Endothelial cell (in vitro differentiated cells): ENCODE results near the gene KLHL17. TPM values are rescaled to one million over a fixed set of nuclear protein-coding genes. Genes with fewer than 3 reads are reported as not detected.

Experiments
- DNase-seq: peaks from one replicate; pipeline ENCODE4 v3.0.0; 2021; ENCODE audit warnings: low spot score
- H3K27ac Mint-ChIP-seq: one replicate; pipeline ENCODE4 v1.8.0; 2021; ENCODE audit warnings: mixed read lengths, inconsistent platforms; ENCODE audit not compliant: unreplicated experiment
- H3K27me3 Mint-ChIP-seq: one replicate; pipeline ENCODE4 v1.8.0; 2021; ENCODE audit warnings: mild to moderate bottlenecking, moderate library complexity, mixed read lengths, inconsistent platforms; ENCODE audit not compliant: unreplicated experiment
- H3K36me3 Mint-ChIP-seq: one replicate; pipeline ENCODE4 v1.8.0; 2021; ENCODE audit warnings: mild to moderate bottlenecking, low read depth, mixed read lengths, inconsistent platforms; ENCODE audit not compliant: unreplicated experiment
- H3K4me1 Mint-ChIP-seq: one replicate; pipeline ENCODE4 v1.8.0; 2021; ENCODE audit warnings: mild to moderate bottlenecking, mixed read lengths, inconsistent platforms; ENCODE audit not compliant: unreplicated experiment
- H3K4me3 Mint-ChIP-seq: one replicate; pipeline ENCODE4 v1.8.0; 2021; ENCODE audit warnings: mild to moderate bottlenecking, mixed read lengths, inconsistent platforms; ENCODE audit not compliant: unreplicated experiment
- H3K9me3 Mint-ChIP-seq: one replicate; pipeline ENCODE4 v1.8.0; 2021; ENCODE audit warnings: mixed read lengths, inconsistent platforms; ENCODE audit not compliant: unreplicated experiment
- CTCF ChIP-seq: fragments of 200-600 bp; sonication (generic); IDR thresholded peaks from one replicate; pipeline ENCODE4 v1.5.0; 2021; ENCODE audit warnings: antibody characterized with exemption; ENCODE audit not compliant: unreplicated experiment
- total RNA-seq: library from RNA; stranded (reverse); fragmentation: NEBNext Ultra II Directional; extraction: Animal tissue kit (Norgen Biotek cat#: 25700); gene quantifications from one replicate; pipeline ENCODE4 v1.2.1, GENCODE V29; 2021; ENCODE audit not compliant: unreplicated experiment

KLHL17 gene
- total RNA-seq, 1 donor from 2014 or later = 18.7 TPM

GRCh38 chr1:965526-966134 lies 5.2 kb downstream of the KLHL17 start:
- no peaks in the 10 kb centered on the region for H3K36me3 Mint-ChIP-seq
- no peak for TF ChIP-seq CTCF
- H3K4me1 Mint-ChIP-seq = no peaks in the 10 kb centered on the region
- H3K9me3 Mint-ChIP-seq = no peaks in the 10 kb centered on the region
- H3K4me3 Mint-ChIP-seq = no peak overlapping the region
- no peak for DNase-seq
- peaks cover 14% of the 10 kb centered on the region for H3K27me3 Mint-ChIP-seq
- no peak overlapping the region for H3K27ac Mint-ChIP-seq

- no peaks in the 10 kb centered on the region for H3K36me3 Mint-ChIP-seq
- TF ChIP-seq CTCF = no peak
- H3K4me3 Mint-ChIP-seq = no peak within 1 kb of the TSS
- H3K27ac Mint-ChIP-seq = no peak within 1 kb of the TSS
- no peaks in the 10 kb centered on the region for H3K9me3 Mint-ChIP-seq
- peaks cover 14% of the 10 kb centered on the region for H3K27me3 Mint-ChIP-seq
- no peaks in the 10 kb centered on the region for H3K4me1 Mint-ChIP-seq
- DNase-seq = no peak
These were observed 5.8 kb downstream of the KLHL17 start, which contains the start of gene PLEKHN1 for GRCh38 chr1:966135-966703. Gene PLEKHN1 (plus strand): TSS chr1:966482. CDS start chr1:966532, 50 bp downstream.

- no peak for TF ChIP-seq CTCF
- peak; percentile 41 for DNase-seq
- no peaks in the 10 kb centered on the region for H3K9me3 Mint-ChIP-seq
- no peak overlapping the region for H3K27ac Mint-ChIP-seq
- H3K4me3 Mint-ChIP-seq = no peak overlapping the region
- no peaks in the 10 kb centered on the region for H3K36me3 Mint-ChIP-seq
- no peaks in the 10 kb centered on the region for H3K4me1 Mint-ChIP-seq
- H3K27me3 Mint-ChIP-seq = peaks cover 14% of the 10 kb centered on the region
These were observed 6.4 kb downstream of the KLHL17 start for GRCh38 chr1:966704-967300.

GRCh38 chr1:967466-968343 lies 7.3 kb downstream of the KLHL17 start:
- Mint-ChIP-seq H3K36me3 (no peaks in the 10 kb centered on the region), H3K4me3 (no peak overlapping the region), H3K9me3 (no peaks in the 10 kb centered on the region), H3K4me1 (no peaks in the 10 kb centered on the region), H3K27ac (no peak overlapping the region), H3K27me3 (peaks cover 14% of the 10 kb centered on the region)
- no peak for TF ChIP-seq CTCF
- no peak for DNase-seq
